ENCODE results near the gene CA7. TPM values are rescaled to one million over a fixed set of nuclear protein-coding genes. Genes with fewer than 3 reads are reported as not detected.

Gene CA7
- polyA plus RNA-seq, 1 donor from 2014 or later = not detected

DNA sequence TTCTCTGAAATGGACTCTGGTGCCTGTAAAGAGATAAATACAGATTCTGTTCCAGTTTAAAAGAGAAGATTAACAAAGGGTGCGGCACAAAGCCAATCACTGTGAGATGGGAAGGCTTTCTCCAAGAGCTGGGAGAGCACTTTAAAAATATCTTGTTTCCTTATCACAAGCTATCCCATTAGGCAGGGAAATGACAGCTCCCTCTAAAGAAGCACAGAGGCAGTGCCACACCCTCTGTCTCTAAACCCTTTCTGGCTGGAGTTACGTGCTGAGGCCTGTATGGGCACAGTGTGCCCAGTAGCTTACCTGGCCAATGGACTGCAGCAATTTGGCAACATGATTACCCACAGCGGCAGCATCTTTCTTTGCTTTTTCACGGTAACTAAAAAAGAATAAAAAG lies 33.8 kb upstream of the CA7 start:
- no peaks in the 10 kb centered on the region for H3K36me3 ChIP-seq (ENCODE audit: insufficient read depth, low read length)
- no peaks in the 10 kb centered on the region for H3K27me3 ChIP-seq (ENCODE audit: insufficient read depth, low read depth, low read length)
- H4K20me1 ChIP-seq (ENCODE audit: insufficient read depth) = no peaks in the 10 kb centered on the region
- no peak overlapping the region for H2AFZ ChIP-seq (ENCODE audit: low read depth, low read length)
- no peak overlapping the region for H3K9ac ChIP-seq (ENCODE audit: low read length)
- H3K4me3 ChIP-seq (ENCODE audit: low read length) = no peak overlapping the region
- H3K27ac ChIP-seq (ENCODE audit: low read length) = no peak overlapping the region
- H3K79me2 ChIP-seq (replicated peaks; ENCODE audit: insufficient read depth, low read length) = no peaks in the 10 kb centered on the region
- no peaks in the 10 kb centered on the region for H3K9me3 ChIP-seq (ENCODE audit: low read length)
- no peaks in the 10 kb centered on the region for H3F3A ChIP-seq (ENCODE audit: insufficient read depth, low read length, poor library complexity, severe bottlenecking)
- H3K9me2 ChIP-seq (ENCODE audit: insufficient read depth, low read length) = no peaks in the 10 kb centered on the region
- no peak for TF ChIP-seq POLR2AphosphoS5 (IDR thresholded peaks at IDR 0.05)
- no peak for TF ChIP-seq SMC3 (conservative IDR thresholded peaks at IDR 0.05; ENCODE audit: poor library complexity)
- TF ChIP-seq CTCF (IDR thresholded peaks at IDR 0.05; ENCODE audit: poor library complexity, severe bottlenecking) = no peak
- no peak for TF ChIP-seq EP300 (conservative IDR thresholded peaks at IDR 0.05; ENCODE audit: poor library complexity, severe bottlenecking)
- TF ChIP-seq RAD21 (conservative IDR thresholded peaks at IDR 0.05) = no peak
- no peak for TF ChIP-seq MXI1 (conservative IDR thresholded peaks at IDR 0.05; ENCODE audit: poor library complexity, severe bottlenecking)
- TF ChIP-seq TAF1 (IDR thresholded peaks at IDR 0.05; ENCODE audit: low read depth) = no peak
- TF ChIP-seq REST (IDR thresholded peaks at IDR 0.05; ENCODE audit: borderline replicate concordance) = no peak
- no peak for TF ChIP-seq EZH2 (IDR thresholded peaks at IDR 0.05; ENCODE audit: borderline replicate concordance, insufficient read depth, low read length, poor library complexity, severe bottlenecking)
- no peak overlapping the region for H3K4me2 ChIP-seq (ENCODE audit: low read length)

DNA sequence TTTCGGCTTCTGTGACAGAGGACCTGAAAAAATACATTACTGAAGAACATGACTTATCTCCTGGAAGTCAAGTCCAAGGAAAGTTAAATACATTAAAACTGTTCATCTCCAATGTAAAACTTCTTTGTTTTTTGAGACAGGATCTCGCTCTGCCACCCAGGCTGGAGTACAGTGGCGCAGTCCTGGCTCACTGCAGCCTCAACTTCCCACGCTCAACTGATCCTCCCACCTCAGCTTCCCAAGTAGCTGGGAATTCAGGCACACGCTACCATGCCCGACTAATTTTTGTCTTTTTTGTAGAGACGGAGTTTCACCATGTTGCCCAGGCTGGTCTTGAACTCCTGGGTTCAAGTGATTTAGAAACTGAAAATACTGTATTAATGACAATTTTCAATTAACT lies 33.2 kb upstream of the CA7 start:
- Histone ChIP-seq H3K9me3 (ENCODE audit: low read length) (no peaks in the 10 kb centered on the region), H3K36me3 (ENCODE audit: insufficient read depth, low read length) (no peaks in the 10 kb centered on the region), H3K27me3 (ENCODE audit: insufficient read depth, low read depth, low read length) (no peaks in the 10 kb centered on the region), H4K20me1 (ENCODE audit: insufficient read depth) (no peaks in the 10 kb centered on the region), H3K9me2 (ENCODE audit: insufficient read depth, low read length) (no peaks in the 10 kb centered on the region), H3F3A (ENCODE audit: insufficient read depth, low read length, poor library complexity, severe bottlenecking) (no peaks in the 10 kb centered on the region), H3K4me3 (ENCODE audit: low read length) (no peak overlapping the region), H3K4me2 (ENCODE audit: low read length) (no peak overlapping the region), H3K27ac (ENCODE audit: low read length) (no peak overlapping the region), H2AFZ (ENCODE audit: low read depth, low read length) (no peak overlapping the region), H3K9ac (ENCODE audit: low read length) (no peak overlapping the region), H3K79me2 (replicated peaks; ENCODE audit: insufficient read depth, low read length) (no peaks in the 10 kb centered on the region)
- no peak for TF ChIP-seq EZH2 (IDR thresholded peaks at IDR 0.05; ENCODE audit: borderline replicate concordance, insufficient read depth, low read length, poor library complexity, severe bottlenecking)
- no peak for TF ChIP-seq RAD21 (conservative IDR thresholded peaks at IDR 0.05)
- no peak for TF ChIP-seq MXI1 (conservative IDR thresholded peaks at IDR 0.05; ENCODE audit: poor library complexity, severe bottlenecking)
- no peak for TF ChIP-seq EP300 (conservative IDR thresholded peaks at IDR 0.05; ENCODE audit: poor library complexity, severe bottlenecking)
- TF ChIP-seq REST (IDR thresholded peaks at IDR 0.05; ENCODE audit: borderline replicate concordance) = no peak
- TF ChIP-seq TAF1 (IDR thresholded peaks at IDR 0.05; ENCODE audit: low read depth) = no peak
- TF ChIP-seq SMC3 (conservative IDR thresholded peaks at IDR 0.05; ENCODE audit: poor library complexity) = no peak
- TF ChIP-seq POLR2AphosphoS5 (IDR thresholded peaks at IDR 0.05) = no peak
- TF ChIP-seq CTCF (IDR thresholded peaks at IDR 0.05; ENCODE audit: poor library complexity, severe bottlenecking) = no peak
